Measurements from ENCODE around the gene FAM228B.

GRCh38 chr2:24191848-24192247 lies 68.6 kb downstream of the FAM228B start:
- TF ChIP-seq POLR2A (IDR thresholded peaks at IDR 0.05) (no peak), CTCF (IDR thresholded peaks at IDR 0.05 in 4 of 5, conservative IDR thresholded peaks at IDR 0.05 in 1 of 5) (no peak)

All from gastrocnemius medialis (tissue), 4 donors.